HepG2 (cell line): ENCODE data around the gene RFFL. TPM values are rescaled to one million over a fixed set of nuclear protein-coding genes. Genes with fewer than 3 reads are reported as not detected.

Experiments used
- ERF ChIP-seq: IDR thresholded peaks from 2 replicates; pipeline ENCODE4 v1.6.1; 2018; ENCODE audit warnings: missing biosample characterization, missing genetic modification reagents
- KLF15 ChIP-seq: sonication (generic); formaldehyde crosslinking; IDR thresholded peaks from 2 replicates; pipeline ENCODE4 v1.8.1; 2023; ENCODE audit warnings: borderline replicate concordance, mild to moderate bottlenecking, inconsistent platforms, missing genetic modification reagents, mixed read lengths
- KLF6 ChIP-seq: IDR thresholded peaks from 2 replicates; pipeline ENCODE4 v1.8.0; 2016; ENCODE audit warnings: missing biosample characterization, missing genetic modification reagents
- MAF1 ChIP-seq: sonication (generic); formaldehyde crosslinking; IDR thresholded peaks from 2 replicates; pipeline ENCODE4 v1.5.0; 2020; ENCODE audit warnings: missing genetic modification reagents, borderline replicate concordance
- MTA1 ChIP-seq: sonication (generic); formaldehyde crosslinking; IDR thresholded peaks from 2 replicates; pipeline ENCODE4 v1.4.0; 2020; ENCODE audit warnings: missing genetic modification reagents, mild to moderate bottlenecking, borderline replicate concordance
- SMC3 ChIP-seq: IDR thresholded peaks from 2 replicates; pipeline ENCODE4 v1.6.1; 2011; ENCODE audit warnings: low read length, improper control_type of control experiment
- TOE1 ChIP-seq: sonication (generic); formaldehyde crosslinking; IDR thresholded peaks from 2 replicates; pipeline ENCODE4 v1.4.0; 2020; ENCODE audit warnings: mild to moderate bottlenecking, missing genetic modification reagents
- ZNF367 ChIP-seq: sonication (generic); formaldehyde crosslinking; IDR thresholded peaks from 2 replicates; pipeline ENCODE4 v1.4.0; 2020; ENCODE audit warnings: missing genetic modification reagents, borderline replicate concordance
- ZNF431 ChIP-seq: sonication (generic); formaldehyde crosslinking; IDR thresholded peaks from 2 replicates; pipeline ENCODE4 v1.9.0; 2022; ENCODE audit warnings: missing genetic modification reagents, low read depth, mild to moderate bottlenecking, borderline replicate concordance
- ZNF782 ChIP-seq: sonication (generic); formaldehyde crosslinking; IDR thresholded peaks from 2 replicates; pipeline ENCODE4 v1.4.0; 2020; ENCODE audit warnings: missing genetic modification reagents, mild to moderate bottlenecking, borderline replicate concordance
- polyA plus RNA-seq, 8 experiments: library from polyadenylated mRNA; depleted of rRNA in 3 of 8; stranded (reverse) in 7 of 8; unstranded in 1 of 8; fragments of >200 nt; fragmentation: Illumina TruSeq in 4 of 8; extraction: Trizol in 4 of 8; gene quantifications; 2 replicates each; pipeline versions ENCODE4 v1.2.1 to v1.2.3, GENCODE V29; 2011 to 2016; ENCODE audit warnings: low read depth in 4 of 8, missing spikeins in 1 of 8, mixed read lengths in 1 of 8; ENCODE audit not compliant: insufficient read depth in 1 of 8
- total RNA-seq, 5 experiments: library from RNA; depleted of rRNA; stranded (reverse); fragments of >200 nt; fragmentation: Illumina TruSeq; extraction: Trizol; gene quantifications; 2 replicates each; pipeline ENCODE4 v1.2.3, GENCODE V29; 2016; ENCODE audit warnings: low read depth in 1 of 5
- TF ChIP-seq, protein P1 (sequence below): IDR thresholded peaks from 2 replicates; pipeline ENCODE4 v1.4.0; 2020; ENCODE audit warnings: mild to moderate bottlenecking, missing genetic modification reagents
- TF ChIP-seq, protein P2 (sequence below): sonication (generic); formaldehyde crosslinking; IDR thresholded peaks from 2 replicates; pipeline ENCODE4 v1.5.0; 2020; ENCODE audit warnings: missing genetic modification reagents, mild to moderate bottlenecking, borderline replicate concordance
- TF ChIP-seq, protein P3 (sequence below): sonication (generic); formaldehyde crosslinking; IDR thresholded peaks from 2 replicates; pipeline ENCODE4 v1.4.0; 2020; ENCODE audit warnings: missing genetic modification reagents, mild to moderate bottlenecking, borderline replicate concordance
- TF ChIP-seq, protein P4 (sequence below): sonication (generic); formaldehyde crosslinking; IDR thresholded peaks from 2 replicates; pipeline ENCODE4 v1.5.1; 2020; ENCODE audit warnings: missing genetic modification reagents, mild to moderate bottlenecking, borderline replicate concordance
- TF ChIP-seq, protein P5 (sequence below): sonication (generic); formaldehyde crosslinking; IDR thresholded peaks from 2 replicates; pipeline ENCODE4 v1.8.0; 2022; ENCODE audit warnings: missing genetic modification reagents, mild to moderate bottlenecking, borderline replicate concordance
- TF ChIP-seq, protein P6 (sequence below): sonication (generic); formaldehyde crosslinking; IDR thresholded peaks from 2 replicates; pipeline ENCODE4 v1.8.0; 2022; ENCODE audit warnings: mild to moderate bottlenecking, missing genetic modification reagents; ENCODE audit not compliant: insufficient replicate concordance

The RFFL gene
- total and polyA plus RNA-seq, 2 of the 13 experiments (the other 11 are each of a cell fraction or from before 2014, with no cell fraction given), result 24.3 to 48.6 TPM

DNA sequence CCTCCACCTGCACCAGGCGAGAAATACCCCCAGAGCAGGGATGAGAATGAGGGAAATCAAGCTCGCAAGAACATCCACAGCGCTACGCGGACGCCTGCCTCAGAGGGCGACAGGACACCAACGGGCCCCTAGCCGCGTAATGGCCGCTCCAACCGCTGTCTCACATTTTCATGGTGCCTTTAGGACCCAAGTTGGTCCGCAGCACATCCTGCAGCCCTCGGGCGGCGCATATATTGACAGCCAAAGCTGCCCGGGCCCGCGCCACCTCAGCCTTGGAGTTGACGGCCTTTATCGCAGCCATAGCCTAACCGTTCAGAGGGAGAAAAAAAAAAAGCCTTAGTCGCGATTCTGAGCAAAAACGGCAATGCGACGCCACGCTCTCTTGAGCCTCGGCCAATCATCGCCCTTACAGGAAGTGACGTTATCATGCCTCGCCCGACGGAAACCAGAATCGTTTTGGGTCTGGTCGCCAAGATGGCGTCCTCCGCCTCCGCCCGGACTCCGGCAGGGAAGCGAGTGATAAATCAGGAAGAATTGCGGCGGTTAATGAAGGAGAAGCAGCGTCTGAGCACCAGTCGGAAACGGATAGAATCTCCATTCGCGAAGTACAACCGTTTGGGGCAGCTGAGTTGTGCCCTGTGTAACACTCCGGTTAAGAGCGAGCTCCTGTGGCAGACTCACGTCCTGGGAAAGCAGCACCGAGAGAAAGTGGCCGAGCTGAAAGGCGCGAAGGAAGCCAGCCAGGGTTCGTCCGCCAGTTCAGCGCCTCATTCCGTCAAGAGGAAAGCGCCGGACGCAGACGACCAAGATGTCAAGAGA is 102.2 kb downstream of the RFFL start, which contains the start of the genes CCT6B and ZNF830 (continued):
- TF ChIP-seq, protein P1, sequence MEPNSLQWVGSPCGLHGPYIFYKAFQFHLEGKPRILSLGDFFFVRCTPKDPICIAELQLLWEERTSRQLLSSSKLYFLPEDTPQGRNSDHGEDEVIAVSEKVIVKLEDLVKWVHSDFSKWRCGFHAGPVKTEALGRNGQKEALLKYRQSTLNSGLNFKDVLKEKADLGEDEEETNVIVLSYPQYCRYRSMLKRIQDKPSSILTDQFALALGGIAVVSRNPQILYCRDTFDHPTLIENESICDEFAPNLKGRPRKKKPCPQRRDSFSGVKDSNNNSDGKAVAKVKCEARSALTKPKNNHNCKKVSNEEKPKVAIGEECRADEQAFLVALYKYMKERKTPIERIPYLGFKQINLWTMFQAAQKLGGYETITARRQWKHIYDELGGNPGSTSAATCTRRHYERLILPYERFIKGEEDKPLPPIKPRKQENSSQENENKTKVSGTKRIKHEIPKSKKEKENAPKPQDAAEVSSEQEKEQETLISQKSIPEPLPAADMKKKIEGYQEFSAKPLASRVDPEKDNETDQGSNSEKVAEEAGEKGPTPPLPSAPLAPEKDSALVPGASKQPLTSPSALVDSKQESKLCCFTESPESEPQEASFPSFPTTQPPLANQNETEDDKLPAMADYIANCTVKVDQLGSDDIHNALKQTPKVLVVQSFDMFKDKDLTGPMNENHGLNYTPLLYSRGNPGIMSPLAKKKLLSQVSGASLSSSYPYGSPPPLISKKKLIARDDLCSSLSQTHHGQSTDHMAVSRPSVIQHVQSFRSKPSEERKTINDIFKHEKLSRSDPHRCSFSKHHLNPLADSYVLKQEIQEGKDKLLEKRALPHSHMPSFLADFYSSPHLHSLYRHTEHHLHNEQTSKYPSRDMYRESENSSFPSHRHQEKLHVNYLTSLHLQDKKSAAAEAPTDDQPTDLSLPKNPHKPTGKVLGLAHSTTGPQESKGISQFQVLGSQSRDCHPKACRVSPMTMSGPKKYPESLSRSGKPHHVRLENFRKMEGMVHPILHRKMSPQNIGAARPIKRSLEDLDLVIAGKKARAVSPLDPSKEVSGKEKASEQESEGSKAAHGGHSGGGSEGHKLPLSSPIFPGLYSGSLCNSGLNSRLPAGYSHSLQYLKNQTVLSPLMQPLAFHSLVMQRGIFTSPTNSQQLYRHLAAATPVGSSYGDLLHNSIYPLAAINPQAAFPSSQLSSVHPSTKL (CRISPR knock-in tag), result 0 out of 2 replicates have a peak, but pooled peaks have one; percentile 44
- TF ChIP-seq ZNF431 (no peak), SMC3 (no peak), TOE1 (CRISPR knock-in tag) (no peak; the same call in 1 of the 2 replicates), ZNF367 (peak; percentile 75; the same call in 1 of the 2 replicates), ERF (CRISPR knock-in tag) (0 out of 2 replicates have a peak, but pooled peaks have one; percentile 32), MTA1 (CRISPR knock-in tag) (peak; percentile 29; the same call in 1 of the 2 replicates), ZNF782 (CRISPR knock-in tag) (peak; percentile 46; the same call in 1 of the 2 replicates), MAF1 (CRISPR knock-in tag) (no peak), KLF15 (CRISPR knock-in tag) (0 out of 2 replicates have a peak, but pooled peaks have one; percentile 55), KLF6 (CRISPR knock-in tag) (no peak)
- TF ChIP-seq, protein P2, sequence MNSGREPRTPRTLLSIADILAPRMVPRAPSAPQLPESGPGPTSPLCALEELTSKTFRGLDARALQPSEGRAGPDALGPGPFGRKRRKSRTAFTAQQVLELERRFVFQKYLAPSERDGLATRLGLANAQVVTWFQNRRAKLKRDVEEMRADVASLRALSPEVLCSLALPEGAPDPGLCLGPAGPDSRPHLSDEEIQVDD, result no peak
- TF ChIP-seq, protein P3, sequence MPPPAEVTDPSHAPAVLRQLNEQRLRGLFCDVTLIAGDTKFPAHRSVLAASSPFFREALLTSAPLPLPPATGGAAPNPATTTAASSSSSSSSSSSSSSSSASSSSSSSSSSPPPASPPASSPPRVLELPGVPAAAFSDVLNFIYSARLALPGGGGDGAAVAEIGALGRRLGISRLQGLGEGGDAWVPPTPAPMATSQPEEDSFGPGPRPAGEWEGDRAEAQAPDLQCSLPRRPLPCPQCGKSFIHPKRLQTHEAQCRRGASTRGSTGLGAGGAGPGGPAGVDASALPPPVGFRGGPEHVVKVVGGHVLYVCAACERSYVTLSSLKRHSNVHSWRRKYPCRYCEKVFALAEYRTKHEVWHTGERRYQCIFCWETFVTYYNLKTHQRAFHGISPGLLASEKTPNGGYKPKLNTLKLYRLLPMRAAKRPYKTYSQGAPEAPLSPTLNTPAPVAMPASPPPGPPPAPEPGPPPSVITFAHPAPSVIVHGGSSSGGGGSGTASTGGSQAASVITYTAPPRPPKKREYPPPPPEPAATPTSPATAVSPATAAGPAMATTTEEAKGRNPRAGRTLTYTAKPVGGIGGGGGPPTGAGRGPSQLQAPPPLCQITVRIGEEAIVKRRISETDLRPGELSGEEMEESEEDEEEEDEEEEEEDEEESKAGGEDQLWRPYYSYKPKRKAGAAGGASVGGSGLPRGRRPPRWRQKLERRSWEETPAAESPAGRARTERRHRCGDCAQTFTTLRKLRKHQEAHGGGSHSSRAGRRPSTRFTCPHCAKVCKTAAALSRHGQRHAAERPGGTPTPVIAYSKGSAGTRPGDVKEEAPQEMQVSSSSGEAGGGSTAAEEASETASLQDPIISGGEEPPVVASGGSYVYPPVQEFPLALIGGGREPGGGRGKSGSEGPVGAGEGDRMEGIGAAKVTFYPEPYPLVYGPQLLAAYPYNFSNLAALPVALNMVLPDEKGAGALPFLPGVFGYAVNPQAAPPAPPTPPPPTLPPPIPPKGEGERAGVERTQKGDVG (CRISPR knock-in tag), result peak; percentile 86; the same call in 1 of the 2 replicates
- TF ChIP-seq, protein P4, sequence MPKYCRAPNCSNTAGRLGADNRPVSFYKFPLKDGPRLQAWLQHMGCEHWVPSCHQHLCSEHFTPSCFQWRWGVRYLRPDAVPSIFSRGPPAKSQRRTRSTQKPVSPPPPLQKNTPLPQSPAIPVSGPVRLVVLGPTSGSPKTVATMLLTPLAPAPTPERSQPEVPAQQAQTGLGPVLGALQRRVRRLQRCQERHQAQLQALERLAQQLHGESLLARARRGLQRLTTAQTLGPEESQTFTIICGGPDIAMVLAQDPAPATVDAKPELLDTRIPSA, result no peak
- TF ChIP-seq, protein P5, sequence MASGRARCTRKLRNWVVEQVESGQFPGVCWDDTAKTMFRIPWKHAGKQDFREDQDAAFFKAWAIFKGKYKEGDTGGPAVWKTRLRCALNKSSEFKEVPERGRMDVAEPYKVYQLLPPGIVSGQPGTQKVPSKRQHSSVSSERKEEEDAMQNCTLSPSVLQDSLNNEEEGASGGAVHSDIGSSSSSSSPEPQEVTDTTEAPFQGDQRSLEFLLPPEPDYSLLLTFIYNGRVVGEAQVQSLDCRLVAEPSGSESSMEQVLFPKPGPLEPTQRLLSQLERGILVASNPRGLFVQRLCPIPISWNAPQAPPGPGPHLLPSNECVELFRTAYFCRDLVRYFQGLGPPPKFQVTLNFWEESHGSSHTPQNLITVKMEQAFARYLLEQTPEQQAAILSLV (CRISPR knock-in tag), result peak; percentile 51; the same call in 1 of the 2 replicates
- TF ChIP-seq, protein P6, sequence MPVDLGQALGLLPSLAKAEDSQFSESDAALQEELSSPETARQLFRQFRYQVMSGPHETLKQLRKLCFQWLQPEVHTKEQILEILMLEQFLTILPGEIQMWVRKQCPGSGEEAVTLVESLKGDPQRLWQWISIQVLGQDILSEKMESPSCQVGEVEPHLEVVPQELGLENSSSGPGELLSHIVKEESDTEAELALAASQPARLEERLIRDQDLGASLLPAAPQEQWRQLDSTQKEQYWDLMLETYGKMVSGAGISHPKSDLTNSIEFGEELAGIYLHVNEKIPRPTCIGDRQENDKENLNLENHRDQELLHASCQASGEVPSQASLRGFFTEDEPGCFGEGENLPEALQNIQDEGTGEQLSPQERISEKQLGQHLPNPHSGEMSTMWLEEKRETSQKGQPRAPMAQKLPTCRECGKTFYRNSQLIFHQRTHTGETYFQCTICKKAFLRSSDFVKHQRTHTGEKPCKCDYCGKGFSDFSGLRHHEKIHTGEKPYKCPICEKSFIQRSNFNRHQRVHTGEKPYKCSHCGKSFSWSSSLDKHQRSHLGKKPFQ (CRISPR knock-in tag), result peak; percentile 81
